SW480 (cell line): ENCODE data around the gene TMEM62.

ENCODE experiments used
- DNase-seq: peaks from one replicate; pipeline ENCODE4 v3.0.0-alpha.2; 2016; ENCODE audit warnings: low spot score

Gene TMEM62

GRCh38 chr15:43232289-43232874 lies 99.0 kb downstream of the TMEM62 start:
- no peak for DNase-seq
